A673 (cell line): ENCODE measurements around the gene DEFB114.

Source experiments
- EZH2 ChIP-seq: fragments of 200-600 bp; sonication (generic); IDR thresholded peaks from 2 replicates; pipeline ENCODE4 v1.6.1; 2017; ENCODE audit warnings: borderline replicate concordance, low read depth, mild to moderate bottlenecking, mixed read lengths, antibody characterized with exemption, low read length; ENCODE audit not compliant: poor library complexity, severe bottlenecking
- TF ChIP-seq, protein P1 (sequence below): fragments of 300-800, 200-600 bp; sonication (generic); conservative IDR thresholded peaks from 2 replicates; pipeline ENCODE4 v1.5.1; 2017; ENCODE audit warnings: low read depth, mild to moderate bottlenecking, antibody characterized with exemption, low read length, moderate library complexity, mixed read lengths

- no peak for TF ChIP-seq EZH2
- TF ChIP-seq, protein P1, sequence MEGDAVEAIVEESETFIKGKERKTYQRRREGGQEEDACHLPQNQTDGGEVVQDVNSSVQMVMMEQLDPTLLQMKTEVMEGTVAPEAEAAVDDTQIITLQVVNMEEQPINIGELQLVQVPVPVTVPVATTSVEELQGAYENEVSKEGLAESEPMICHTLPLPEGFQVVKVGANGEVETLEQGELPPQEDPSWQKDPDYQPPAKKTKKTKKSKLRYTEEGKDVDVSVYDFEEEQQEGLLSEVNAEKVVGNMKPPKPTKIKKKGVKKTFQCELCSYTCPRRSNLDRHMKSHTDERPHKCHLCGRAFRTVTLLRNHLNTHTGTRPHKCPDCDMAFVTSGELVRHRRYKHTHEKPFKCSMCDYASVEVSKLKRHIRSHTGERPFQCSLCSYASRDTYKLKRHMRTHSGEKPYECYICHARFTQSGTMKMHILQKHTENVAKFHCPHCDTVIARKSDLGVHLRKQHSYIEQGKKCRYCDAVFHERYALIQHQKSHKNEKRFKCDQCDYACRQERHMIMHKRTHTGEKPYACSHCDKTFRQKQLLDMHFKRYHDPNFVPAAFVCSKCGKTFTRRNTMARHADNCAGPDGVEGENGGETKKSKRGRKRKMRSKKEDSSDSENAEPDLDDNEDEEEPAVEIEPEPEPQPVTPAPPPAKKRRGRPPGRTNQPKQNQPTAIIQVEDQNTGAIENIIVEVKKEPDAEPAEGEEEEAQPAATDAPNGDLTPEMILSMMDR = no peak
These were observed 14.9 kb downstream of the DEFB114 start for GRCh38 chr6:49949062-49949461.
